Activated naive CD8-positive, alpha-beta T cell treated with anti-CD3 and anti-CD28 coated beads, Interleukin-2, amount 10 ng/mL, durations not matched to agents 7 days and 5 days (primary cell): ENCODE results near the gene CKS1B. TPM values are rescaled to one million over a fixed set of nuclear protein-coding genes. Genes with fewer than 3 reads are reported as not detected.

Experiments used
- ATAC-seq: fragments of 150-1000 bp; cut with Tn5 transposase; one replicate; pipeline ENCODE4 v1.10.0; 2021; ENCODE audit warnings: low read depth, moderate library complexity
- POLR2A ChIA-PET: fragments of 350-600 bp; sonication (Branson Sonifier 250); formaldehyde crosslinking; loops from one replicate; lab custom pipeline; 2021; ENCODE audit warnings: antibody characterized with exemption; lab: Charles Lee
- DNase-seq: peaks from one replicate; pipeline ENCODE4 v3.0.0; 2021
- H3K27ac Mint-ChIP-seq: one replicate; pipeline ENCODE4 v1.8.0; 2022; ENCODE audit warnings: mild to moderate bottlenecking, mixed read lengths
- H3K27me3 Mint-ChIP-seq: one replicate; pipeline ENCODE4 v1.8.0; 2022; ENCODE audit warnings: mild to moderate bottlenecking, moderate library complexity, mixed read lengths
- H3K36me3 Mint-ChIP-seq: one replicate; pipeline ENCODE4 v1.8.0; 2021; ENCODE audit warnings: mild to moderate bottlenecking, mixed read lengths
- H3K4me1 Mint-ChIP-seq: one replicate; pipeline ENCODE4 v1.8.0; 2021; ENCODE audit warnings: mixed read lengths
- H3K4me3 Mint-ChIP-seq: one replicate; pipeline ENCODE4 v1.8.0; 2022; ENCODE audit warnings: mild to moderate bottlenecking, moderate library complexity, mixed read lengths
- H3K9me3 Mint-ChIP-seq: one replicate; pipeline ENCODE4 v1.8.0; 2021; ENCODE audit warnings: mixed read lengths
- total RNA-seq, 2 experiments: library from RNA; stranded (reverse); gene quantifications; one replicate each; pipeline ENCODE4 v1.2.3, GENCODE V29; 2021

Gene CKS1B
- 100 to 1,000 TPM; 112 to 114 TPM for total RNA-seq

DNA sequence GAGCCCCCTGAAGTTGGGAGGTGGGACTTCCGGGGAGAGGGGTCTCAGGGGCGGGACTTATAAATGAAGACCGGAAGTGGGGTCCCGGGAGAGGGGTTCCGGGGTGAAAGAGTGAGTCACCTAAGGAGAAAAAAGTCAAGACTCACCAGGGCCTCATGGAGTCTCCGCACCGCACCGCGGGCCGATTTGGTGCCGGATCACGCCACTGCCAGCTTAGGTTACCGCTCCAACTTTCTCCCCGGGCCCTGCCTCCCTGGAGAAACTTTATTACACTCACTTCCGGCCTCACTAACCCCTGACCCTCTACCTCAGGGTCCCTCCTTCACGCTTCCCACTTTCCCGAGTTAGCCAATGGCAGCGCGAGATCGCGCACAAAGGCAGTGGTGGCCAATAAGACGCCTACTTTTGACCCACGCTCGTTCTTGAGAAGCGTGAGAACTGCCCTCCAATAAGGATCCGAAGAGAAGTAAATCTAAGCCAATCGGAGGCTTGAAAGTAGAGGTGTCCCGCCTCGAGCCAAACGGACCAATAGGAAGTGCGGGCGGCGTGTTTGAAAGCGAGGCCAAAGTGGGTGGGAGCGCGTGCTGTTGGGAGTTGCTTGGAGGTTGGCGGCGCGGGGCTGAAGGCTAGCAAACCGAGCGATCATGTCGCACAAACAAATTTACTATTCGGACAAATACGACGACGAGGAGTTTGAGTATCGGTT, at the start of gene CKS1B:
Gene CKS1B, plus strand, starts transcription at position 580 of the 706 bp plus-strand sequence. Its CDS starts 65 bp downstream, at position 645.
- Mint-ChIP-seq H3K4me1 (peaks cover 37% of the 10 kb centered on the region), H3K27ac (no peak within 1 kb of the TSS), H3K9me3 (no peaks in the 10 kb centered on the region), H3K4me3 (no peak within 1 kb of the TSS), H3K36me3 (peaks cover 14% of the 10 kb centered on the region), H3K27me3 (no peaks in the 10 kb centered on the region)
- peak; percentile 92 for DNase-seq
- POLR2A ChIA-PET = interaction anchor here (0.7 to 3.5 kb wide), 17 partner anchors 9 to 363 kb away, joined by 3 to 43 read pairs (median 8); partner anchors contain the start of genes FLAD1, PBXIP1, PMVK and PYGO2
- peak; percentile 89 for ATAC-seq

DNA sequence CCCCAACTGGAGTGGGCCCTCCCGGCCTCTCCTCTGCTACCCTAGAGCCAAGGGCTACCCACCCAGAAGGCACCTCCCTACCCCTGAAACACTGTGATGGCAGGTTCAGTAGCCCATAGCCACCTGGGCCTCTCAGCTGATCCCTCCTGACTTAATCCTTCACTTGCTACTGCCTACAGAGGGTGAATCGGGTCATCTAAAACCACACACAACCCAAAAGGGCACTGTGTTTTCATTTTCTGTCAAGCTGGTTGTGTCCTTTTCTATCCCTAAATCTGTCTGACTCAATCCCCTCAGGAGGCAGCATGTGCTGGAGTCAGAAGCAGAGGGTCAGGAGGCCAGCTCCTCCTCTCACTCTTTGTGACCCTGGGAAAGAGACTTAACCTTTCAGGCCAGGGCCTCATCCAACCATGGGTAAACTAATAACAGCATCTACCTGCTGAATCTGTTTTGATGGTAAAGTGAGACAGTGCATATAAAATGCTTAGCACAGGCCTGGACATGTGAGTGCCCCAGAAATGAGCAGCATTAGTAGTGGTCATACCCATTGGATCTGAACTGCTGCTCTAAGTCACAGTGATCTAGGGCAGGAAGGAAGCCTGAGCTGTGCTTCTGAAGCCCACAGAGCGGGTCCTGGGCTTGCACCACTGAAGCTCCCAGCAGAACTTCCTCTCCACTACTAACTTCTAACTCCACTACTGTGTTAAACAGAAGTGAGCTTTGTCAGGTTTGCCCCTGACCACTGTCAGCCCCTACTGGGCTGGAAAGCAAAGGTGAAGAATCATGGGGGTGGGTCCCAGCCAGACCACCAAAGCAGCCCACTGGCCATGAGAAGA, 48.9 kb upstream of the CKS1B start:
- ATAC-seq = peak; percentile 95
- H3K4me1 Mint-ChIP-seq = peaks cover 19% of the 10 kb centered on the region
- POLR2A ChIA-PET = interaction anchor here (3.3 kb wide), 1 partner anchor 11 kb away, joined by 14 read pairs; the partner anchor contains the start of gene PMVK
- H3K27ac Mint-ChIP-seq = peak overlapping the region; percentile 84
- H3K9me3 Mint-ChIP-seq = no peaks in the 10 kb centered on the region
- H3K4me3 Mint-ChIP-seq = no peak overlapping the region
- no peak for DNase-seq
- H3K36me3 Mint-ChIP-seq = peaks cover 35% of the 10 kb centered on the region
- H3K27me3 Mint-ChIP-seq = no peaks in the 10 kb centered on the region

DNA sequence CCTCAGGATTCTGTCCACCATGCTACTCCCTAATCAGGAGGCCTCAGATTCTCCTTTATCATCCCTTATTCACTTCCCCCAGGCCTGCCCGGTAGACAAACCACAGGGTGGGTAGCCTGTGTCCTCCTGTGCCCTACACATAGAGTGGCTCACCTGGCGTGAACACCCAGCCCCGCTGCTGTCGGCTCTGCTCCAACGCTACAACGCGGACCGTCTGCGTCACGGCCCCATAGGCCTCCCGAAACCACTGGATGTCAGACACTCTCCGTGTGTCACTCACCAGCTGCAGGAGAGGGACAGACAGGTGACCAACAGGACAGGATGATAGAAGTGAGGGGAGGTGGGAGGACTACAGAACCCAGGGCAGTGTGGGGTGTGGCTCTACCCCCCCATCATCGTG, 48.3 kb upstream of the CKS1B start:
- Mint-ChIP-seq H3K4me3 (no peak overlapping the region), H3K27me3 (no peaks in the 10 kb centered on the region), H3K27ac (peak overlapping the region; percentile 84), H3K4me1 (peaks cover 19% of the 10 kb centered on the region), H3K36me3 (peaks cover 35% of the 10 kb centered on the region), H3K9me3 (no peaks in the 10 kb centered on the region)
- DNase-seq = no peak
- POLR2A ChIA-PET = interaction anchor here (3.3 kb wide), 1 partner anchor 10 kb away, joined by 14 read pairs; the partner anchor contains the start of gene PMVK
- ATAC-seq = no peak

DNA sequence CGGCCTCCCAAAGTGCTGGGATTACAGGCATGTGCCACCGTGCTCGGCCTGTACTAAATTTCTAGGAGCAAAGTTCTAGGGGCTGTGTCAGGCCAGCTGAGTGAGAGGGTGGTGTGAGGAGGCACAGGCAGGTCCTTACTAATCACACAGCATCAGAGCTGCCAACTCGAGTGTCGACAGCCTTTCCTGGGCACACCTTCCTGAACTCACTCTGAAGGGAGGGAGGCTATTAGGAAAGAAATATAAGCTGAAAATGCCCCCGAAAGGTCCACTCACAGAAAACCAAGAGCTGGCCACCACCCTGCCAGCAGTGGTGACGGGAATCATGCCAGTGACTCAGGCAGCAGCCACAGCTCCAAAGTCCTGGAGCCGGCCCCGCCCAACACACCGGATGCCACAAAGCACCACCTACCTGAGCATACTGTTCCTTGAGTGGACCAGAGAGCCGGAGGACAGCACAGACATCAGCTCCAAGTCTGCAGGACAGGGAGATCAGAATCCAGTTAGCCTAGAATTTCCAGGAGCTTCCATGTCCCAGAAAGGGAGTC, 42.5 kb upstream of the CKS1B start:
- H3K27me3 Mint-ChIP-seq = no peaks in the 10 kb centered on the region
- H3K27ac Mint-ChIP-seq = no peak overlapping the region
- DNase-seq = no peak
- peaks cover 23% of the 10 kb centered on the region for H3K36me3 Mint-ChIP-seq
- no peak for ATAC-seq
- no peaks in the 10 kb centered on the region for H3K9me3 Mint-ChIP-seq
- H3K4me3 Mint-ChIP-seq = no peak overlapping the region
- POLR2A ChIA-PET = no interaction called here
- peaks cover 11% of the 10 kb centered on the region for H3K4me1 Mint-ChIP-seq

DNA sequence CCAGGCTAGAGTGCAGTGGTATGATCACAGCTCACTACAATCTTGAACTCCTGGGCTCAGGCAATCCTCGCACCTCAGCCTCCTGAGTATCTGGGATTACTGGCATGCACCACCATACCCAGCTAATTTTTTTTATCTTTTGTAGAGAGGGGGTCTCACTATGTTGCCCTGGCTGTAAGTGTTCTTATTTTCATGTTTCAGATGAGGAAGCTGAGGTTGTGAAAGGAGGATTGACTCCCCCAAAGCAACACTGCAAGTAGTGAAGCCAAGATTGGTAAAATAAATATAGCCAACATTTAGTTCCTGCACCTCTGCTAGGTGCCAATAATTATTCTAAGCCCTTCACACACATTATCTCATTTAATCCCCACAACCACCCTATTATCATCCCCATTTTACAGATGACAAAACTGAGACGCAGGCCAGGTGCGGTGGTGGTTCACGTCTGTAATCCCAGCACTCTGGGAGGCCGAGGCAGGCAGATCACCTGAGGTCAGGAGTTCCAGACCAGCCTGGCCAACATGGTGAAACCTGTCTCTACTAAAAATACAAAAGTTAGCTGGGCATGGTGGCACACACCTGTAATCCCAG, 40.0 kb upstream of the CKS1B start:
- H3K36me3 Mint-ChIP-seq = peaks cover 7% of the 10 kb centered on the region
- no peaks in the 10 kb centered on the region for H3K27me3 Mint-ChIP-seq
- no peaks in the 10 kb centered on the region for H3K9me3 Mint-ChIP-seq
- peaks cover 19% of the 10 kb centered on the region for H3K4me1 Mint-ChIP-seq
- ATAC-seq = no peak
- H3K4me3 Mint-ChIP-seq = no peak overlapping the region
- DNase-seq = no peak
- H3K27ac Mint-ChIP-seq = no peak overlapping the region
- POLR2A ChIA-PET = interaction anchor here (1.1 kb wide), 1 partner anchor 27 kb away, joined by 3 read pairs; the partner anchor contains the start of gene PYGO2

DNA sequence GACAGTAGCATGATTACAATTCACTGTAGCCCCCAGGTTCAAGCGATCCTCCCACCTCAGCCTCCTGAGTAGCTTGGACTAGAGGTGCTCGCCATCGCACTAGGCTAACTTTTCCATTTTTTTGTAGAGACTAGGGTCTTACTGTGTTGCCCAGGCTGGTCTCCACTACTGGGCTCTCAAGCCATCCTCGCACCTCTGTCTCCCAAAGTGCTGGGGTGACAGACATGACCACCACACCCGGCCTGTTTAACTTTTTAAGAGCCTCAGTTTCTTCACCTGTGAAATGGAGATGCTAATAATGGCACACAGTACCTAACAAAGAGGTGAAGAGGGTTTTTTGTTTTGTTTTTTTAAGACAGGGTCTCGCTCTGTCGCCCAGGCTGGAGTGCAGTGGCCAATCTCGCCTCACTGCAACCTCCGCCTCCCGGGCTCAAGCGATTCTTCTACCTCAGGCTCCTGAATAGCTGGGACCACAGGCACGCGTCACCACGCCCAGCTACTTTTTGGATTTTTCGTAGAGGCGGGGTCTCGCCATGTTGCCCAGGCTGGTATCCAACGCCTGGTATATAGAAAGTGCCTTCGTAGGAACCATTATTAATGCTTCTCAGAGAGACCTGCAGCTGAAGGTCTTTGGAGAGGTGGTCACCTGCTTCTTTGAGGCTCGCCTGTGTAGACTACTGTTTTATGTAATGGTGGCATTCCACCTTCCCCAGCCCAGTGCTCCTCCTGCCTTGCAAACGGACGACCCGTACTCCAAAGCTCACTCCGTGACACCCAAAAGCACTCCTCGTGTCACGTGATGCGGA, 38.5 kb upstream of the CKS1B start:
- ATAC-seq = no peak

DNA sequence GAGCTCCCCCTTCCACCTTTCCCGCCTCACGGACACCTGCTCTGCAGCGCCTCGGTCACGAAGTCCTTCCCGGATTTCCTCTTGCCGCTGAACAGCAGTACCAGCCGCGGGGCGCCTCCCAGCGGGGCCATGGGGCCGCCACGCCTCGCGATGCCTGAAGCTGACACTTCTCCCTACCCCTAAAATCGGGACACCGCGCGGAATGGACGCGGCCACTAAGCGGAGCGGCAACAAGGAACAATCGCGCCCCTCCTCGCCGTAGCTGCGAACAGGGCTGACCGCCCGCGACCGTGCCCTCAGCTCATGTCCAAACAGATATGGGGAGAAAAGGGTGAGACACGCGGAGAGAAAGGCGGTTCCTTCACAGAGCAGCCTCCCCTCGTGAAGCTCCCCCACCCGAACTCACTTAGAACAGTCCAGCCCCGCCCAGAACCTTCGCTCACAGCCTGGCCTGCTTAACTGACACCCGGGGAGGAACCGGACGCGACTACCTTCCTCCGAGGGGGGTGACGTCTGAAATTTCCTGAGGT, 37.9 kb upstream of the CKS1B start, which contains the start of gene PMVK:
Gene PMVK, minus strand, starts transcription at position 165 of the 530 bp plus-strand sequence. Its CDS starts 34 bp downstream, at position 131.
- Mint-ChIP-seq H3K4me3 (peak within 1 kb of the TSS; percentile 90), H3K4me1 (peaks cover 33% of the 10 kb centered on the region), H3K9me3 (no peaks in the 10 kb centered on the region), H3K36me3 (peaks cover 2% of the 10 kb centered on the region), H3K27ac (peak within 1 kb of the TSS; percentile 97), H3K27me3 (no peaks in the 10 kb centered on the region)
- POLR2A ChIA-PET = interaction anchor here (0.7 to 5.7 kb wide), 22 partner anchors 9 to 378 kb away, joined by 3 to 45 read pairs (median 6); partner anchors contain the start of genes ADAM15, CKS1B, FLAD1 and PBXIP1
- DNase-seq = peak; percentile 92
- peak; percentile 85 for ATAC-seq

More for the DNA sequence above, 38.5 kb upstream of the CKS1B start:
- H3K4me3 Mint-ChIP-seq = peak overlapping the region; percentile 90
- peak overlapping the region; percentile 97 for H3K27ac Mint-ChIP-seq
- no peaks in the 10 kb centered on the region for H3K9me3 Mint-ChIP-seq
- H3K4me1 Mint-ChIP-seq = peaks cover 28% of the 10 kb centered on the region
- POLR2A ChIA-PET = interaction anchor here (0.7 to 5.7 kb wide), 22 partner anchors 9 to 376 kb away, joined by 3 to 45 read pairs (median 6); partner anchors contain the start of genes ADAM15, CKS1B, FLAD1 and PBXIP1
- peaks cover 3% of the 10 kb centered on the region for H3K36me3 Mint-ChIP-seq
- no peaks in the 10 kb centered on the region for H3K27me3 Mint-ChIP-seq
- DNase-seq = no peak

DNA sequence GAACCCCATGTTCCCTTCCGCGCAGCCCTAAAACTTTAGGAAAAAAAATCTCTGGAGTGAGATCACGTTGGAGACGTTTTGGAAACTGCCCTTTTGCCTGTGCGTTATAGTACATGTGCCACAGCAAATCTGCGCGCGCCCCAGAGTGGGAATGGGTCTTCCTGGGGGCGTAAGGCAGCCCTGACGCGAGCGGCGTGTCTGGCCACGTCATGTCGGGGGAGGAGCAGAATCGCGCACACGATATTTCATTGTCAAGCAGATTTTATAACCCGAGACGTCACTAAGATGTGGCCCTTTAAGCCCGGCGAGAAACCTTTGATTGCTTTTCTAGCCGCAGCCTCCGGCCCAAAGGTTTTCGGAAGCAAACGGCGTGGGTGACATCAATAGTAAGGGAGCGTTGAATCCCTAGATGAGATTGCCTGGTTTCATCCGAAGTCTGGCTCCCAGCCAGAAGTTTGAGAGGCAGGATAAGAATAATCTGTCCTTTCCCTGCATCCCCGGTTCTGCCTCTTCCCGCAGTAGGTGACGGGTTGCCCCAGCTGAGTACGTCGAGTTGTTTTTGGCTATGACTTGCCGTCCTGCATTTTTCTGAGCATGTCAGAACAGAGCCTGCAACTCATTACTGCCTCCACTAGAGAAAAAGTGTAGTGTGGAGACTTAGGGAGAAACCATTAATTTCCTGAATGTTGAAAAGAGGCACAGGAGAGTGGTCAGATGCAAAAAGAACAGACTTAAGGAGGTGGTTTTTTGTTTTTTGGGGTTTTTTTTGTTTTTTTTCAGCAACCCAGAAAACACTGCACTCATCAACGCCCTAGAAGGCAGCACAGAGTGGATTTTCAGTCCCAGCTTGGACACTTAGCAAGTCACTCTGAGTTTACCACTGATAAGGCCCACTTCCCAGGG, 37.1 kb upstream of the CKS1B start:
- ATAC-seq (peak; percentile 73), DNase-seq (peak; percentile 90)
- Mint-ChIP-seq H3K9me3 (no peaks in the 10 kb centered on the region), H3K27me3 (no peaks in the 10 kb centered on the region), H3K4me1 (peaks cover 39% of the 10 kb centered on the region), H3K36me3 (peaks cover 2% of the 10 kb centered on the region), H3K4me3 (peak overlapping the region; percentile 90), H3K27ac (peak overlapping the region; percentile 97)
- POLR2A ChIA-PET = interaction anchor here (0.7 to 5.7 kb wide), 17 partner anchors 8 to 379 kb away, joined by 3 to 45 read pairs (median 7); partner anchors contain the start of genes ADAM15, CKS1B, FLAD1 and PBXIP1

DNA sequence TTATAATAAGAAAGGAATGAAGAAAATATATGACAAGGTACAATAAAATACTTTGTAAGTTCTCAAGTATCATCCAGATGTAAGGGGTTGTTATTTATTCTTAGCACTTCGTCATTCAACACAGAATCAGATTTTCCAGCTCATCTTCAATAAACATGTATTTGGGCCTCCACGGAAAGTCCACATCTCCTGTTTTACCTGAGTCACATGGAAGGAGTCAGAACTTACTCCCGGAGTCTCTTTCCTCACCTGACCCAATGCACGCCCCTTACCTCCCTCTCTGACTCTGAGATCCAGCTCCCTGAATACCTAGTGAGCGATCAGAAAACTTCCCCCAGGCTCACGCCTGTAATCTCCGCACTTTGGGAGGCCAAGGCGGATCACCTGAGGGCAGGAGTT, 36.5 kb upstream of the CKS1B start:
- DNase-seq (no peak), ATAC-seq (no peak)
- Mint-ChIP-seq H3K4me3 (peak overlapping the region; percentile 90), H3K27ac (peak overlapping the region; percentile 97), H3K27me3 (no peaks in the 10 kb centered on the region), H3K4me1 (peaks cover 45% of the 10 kb centered on the region), H3K36me3 (peaks cover 2% of the 10 kb centered on the region), H3K9me3 (no peaks in the 10 kb centered on the region)
- POLR2A ChIA-PET = interaction anchor here (2.3 to 5.7 kb wide), 5 partner anchors 12 to 378 kb away, joined by 11 to 45 read pairs (median 20); partner anchors contain the start of genes CKS1B, PBXIP1 and PYGO2

DNA sequence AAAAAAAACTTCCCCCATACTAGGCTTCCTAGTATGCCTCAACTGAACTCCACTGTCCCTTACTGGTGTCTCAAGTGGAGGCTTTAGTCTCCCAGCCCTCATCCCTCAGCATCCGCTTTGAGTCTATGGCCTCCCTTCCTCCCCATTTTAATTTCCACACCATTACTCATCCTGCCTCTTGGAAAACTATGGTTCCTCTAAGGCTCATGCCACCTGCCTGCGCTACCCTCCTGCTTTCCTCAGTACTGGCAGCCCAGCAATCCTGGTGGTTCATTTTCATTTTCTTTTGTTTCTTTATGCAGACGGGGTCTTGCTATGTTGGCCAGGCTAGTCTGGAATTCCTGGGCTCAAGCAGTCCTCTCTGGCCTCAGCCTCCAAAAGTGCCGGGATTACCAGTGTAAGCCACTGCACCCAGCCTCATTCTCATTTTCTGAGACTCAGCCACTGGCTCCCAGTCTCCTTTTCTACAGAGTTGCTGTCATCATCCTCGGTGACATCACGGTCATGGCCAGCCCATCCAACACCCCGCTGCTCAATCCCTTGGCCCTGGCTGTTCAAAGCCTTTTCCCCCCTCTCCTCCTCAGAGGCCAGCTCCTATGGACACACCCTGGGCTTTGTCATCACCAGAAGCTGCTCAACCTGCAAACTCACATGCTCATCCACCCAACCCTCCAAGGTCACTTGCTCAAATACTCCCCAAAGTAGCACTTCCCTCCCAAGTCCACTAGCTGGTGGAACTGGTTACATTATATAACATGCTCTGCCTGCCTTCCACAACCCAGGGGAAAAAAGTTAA, 35.7 kb upstream of the CKS1B start:
- Mint-ChIP-seq H3K36me3 (peaks cover 2% of the 10 kb centered on the region), H3K27me3 (no peaks in the 10 kb centered on the region), H3K9me3 (no peaks in the 10 kb centered on the region), H3K27ac (peak overlapping the region; percentile 97), H3K4me3 (peak overlapping the region; percentile 90), H3K4me1 (peaks cover 54% of the 10 kb centered on the region)
- DNase-seq = no peak
- POLR2A ChIA-PET = interaction anchor here (0.6 to 5.7 kb wide), 4 partner anchors 12 to 75 kb away, joined by 3 to 45 read pairs (median 29); partner anchors contain the start of genes CKS1B and PBXIP1
- no peak for ATAC-seq
